ENCODE data around the gene MUS81. TPM values are rescaled to one million over a fixed set of nuclear protein-coding genes. Genes with fewer than 3 reads are reported as not detected.
"Not testable (repeated sequence)": the region's sequence is repeated elsewhere in the genome, so short reads cannot be mapped to it uniquely, and the experiment has no call there.

The MUS81 gene
- polyA plus RNA-seq, 3 donors = 29.7 to 60.6 (median 40.3) TPM

GRCh38 chr11:65885231-65885630, 25.0 kb downstream of the MUS81 start:
- WGBS, 3 donors = 91 to 95% (median 92%) methylated on average over 7 of the region's 7 CpGs
- no peak overlapping the region for H3K27ac ChIP-seq (ENCODE audit: low read depth, low read length)

GRCh38 chr11:65885808-65886536, 25.7 kb downstream of the MUS81 start:
- no peak overlapping the region for H3K27ac ChIP-seq (ENCODE audit: low read depth, low read length)

GRCh38 chr11:65886826-65887722, 26.8 kb downstream of the MUS81 start:
- 81 to 84% (median 83%) methylated on average over 14 of the region's 14 CpGs for WGBS, 3 donors
- no peak overlapping the region for H3K27ac ChIP-seq (ENCODE audit: low read depth, low read length)

More at GRCh38 chr11:65885808-65886536, 25.7 kb downstream of the MUS81 start:
- 85 to 92% (median 88%) methylated on average over 12 of the region's 12 CpGs for WGBS, 3 donors

GRCh38 chr11:65887723-65888162, 27.5 kb downstream of the MUS81 start:
- no peak overlapping the region for H3K27ac ChIP-seq (ENCODE audit: low read depth, low read length)
- 2 to 5% (median 4%) methylated on average over 23 of the region's 23 CpGs for WGBS, 3 donors

- peak within 1 kb of the TSS; percentile 55 for H3K27ac ChIP-seq (ENCODE audit: low read depth, low read length)
- 0 to 1% (median 0%) methylated on average over 45 to 57 of the region's 57 CpGs for WGBS, 3 donors
These were observed 28.1 kb downstream of the MUS81 start, which contains the start of gene FIBP for GRCh38 chr11:65888163-65888814. Gene FIBP (minus strand): TSS chr11:65888471. CDS start chr11:65888418, 53 bp downstream.

- 0 to 1% (median 0%) methylated on average over 91 to 94 of the region's 94 CpGs for WGBS, 3 donors
- H3K27ac ChIP-seq (ENCODE audit: low read depth, low read length) = peak within 1 kb of the TSS; percentile 82
These were observed 30.3 kb downstream of the MUS81 start, which contains the start of gene CCDC85B for GRCh38 chr11:65890324-65891218. Gene CCDC85B (plus strand): TSS chr11:65890673. CDS start chr11:65890784, 111 bp downstream.

GRCh38 chr11:65891219-65892136, 31.2 kb downstream of the MUS81 start:
- H3K27ac ChIP-seq (ENCODE audit: low read depth, low read length) = no peak overlapping the region
- WGBS, 3 donors = 4 to 15% (median 5%) methylated on average over 57 of the region's 57 CpGs

- WGBS, 3 donors = 60 to 79% (median 65%) methylated on average over 5 of the region's 5 CpGs
- H3K27ac ChIP-seq (ENCODE audit: low read depth, low read length) = not testable (repeated sequence)
These were observed 31.9 kb downstream of the MUS81 start for GRCh38 chr11:65892137-65892540.

- 67 to 78% (median 71%) methylated on average over 10 of the region's 10 CpGs for WGBS, 3 donors
These were observed 32.6 kb downstream of the MUS81 start for GRCh38 chr11:65892661-65893317.

GRCh38 chr11:65894034-65894591, 33.9 kb downstream of the MUS81 start:
- peak overlapping the region; percentile 81 for H3K27ac ChIP-seq (ENCODE audit: low read depth, low read length)
- WGBS, 3 donors = 48 to 89% (median 52%) methylated on average over 16 of the region's 16 CpGs

More at GRCh38 chr11:65892661-65893317, 32.6 kb downstream of the MUS81 start:
- no peak overlapping the region for H3K27ac ChIP-seq (ENCODE audit: low read depth, low read length)

- WGBS, 3 donors = 87 to 96% (median 92%) methylated on average over 5 of the region's 5 CpGs
These were observed 35.3 kb downstream of the MUS81 start for GRCh38 chr11:65895482-65895981.

GRCh38 chr11:65896034-65896999, 36.1 kb downstream of the MUS81 start:
- 87 to 94% (median 94%) methylated on average over 14 of the region's 14 CpGs for WGBS, 3 donors
- H3K27ac ChIP-seq (ENCODE audit: low read depth, low read length) = no peak overlapping the region

More at GRCh38 chr11:65895482-65895981, 35.3 kb downstream of the MUS81 start:
- H3K27ac ChIP-seq (ENCODE audit: low read depth, low read length) = no peak overlapping the region

GRCh38 chr11:65897020-65897471, 36.8 kb downstream of the MUS81 start:
- no peak overlapping the region for H3K27ac ChIP-seq (ENCODE audit: low read depth, low read length)

GRCh38 chr11:65898656-65899355, 38.6 kb downstream of the MUS81 start:
- 25 to 41% (median 27%) methylated on average over 16 to 28 of the region's 28 CpGs for WGBS, 3 donors
- no peak overlapping the region for H3K27ac ChIP-seq (ENCODE audit: low read depth, low read length)

More at GRCh38 chr11:65897020-65897471, 36.8 kb downstream of the MUS81 start:
- WGBS, 3 donors = 86 to 94% (median 93%) methylated on average over 4 of the region's 4 CpGs
